Measurements from ENCODE around the gene NAV1.
A peak's percentile ranks its signal among the peaks of the same experiment; 100 is the strongest.

Gene NAV1

DNA sequence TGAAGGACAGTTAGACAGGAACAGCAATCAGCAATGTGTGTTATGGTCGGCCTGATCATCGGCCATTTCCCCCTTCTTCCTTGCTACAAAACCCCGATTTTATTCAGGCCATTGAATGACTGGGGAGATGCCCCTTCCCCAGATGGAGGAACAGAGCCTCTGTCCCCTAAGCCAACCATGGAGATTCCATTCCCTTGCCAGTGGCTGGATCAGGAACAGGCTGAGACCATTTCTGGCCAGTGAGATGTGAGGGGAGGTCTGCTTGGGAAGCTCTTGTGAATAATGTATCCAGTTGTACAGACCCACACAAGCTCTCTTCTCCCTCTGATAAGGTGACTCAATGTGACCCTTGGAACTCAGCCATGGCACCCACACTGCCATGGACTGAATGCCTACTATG lies 39.7 kb upstream of the NAV1 start:
- TF ChIP-seq, protein P1, sequence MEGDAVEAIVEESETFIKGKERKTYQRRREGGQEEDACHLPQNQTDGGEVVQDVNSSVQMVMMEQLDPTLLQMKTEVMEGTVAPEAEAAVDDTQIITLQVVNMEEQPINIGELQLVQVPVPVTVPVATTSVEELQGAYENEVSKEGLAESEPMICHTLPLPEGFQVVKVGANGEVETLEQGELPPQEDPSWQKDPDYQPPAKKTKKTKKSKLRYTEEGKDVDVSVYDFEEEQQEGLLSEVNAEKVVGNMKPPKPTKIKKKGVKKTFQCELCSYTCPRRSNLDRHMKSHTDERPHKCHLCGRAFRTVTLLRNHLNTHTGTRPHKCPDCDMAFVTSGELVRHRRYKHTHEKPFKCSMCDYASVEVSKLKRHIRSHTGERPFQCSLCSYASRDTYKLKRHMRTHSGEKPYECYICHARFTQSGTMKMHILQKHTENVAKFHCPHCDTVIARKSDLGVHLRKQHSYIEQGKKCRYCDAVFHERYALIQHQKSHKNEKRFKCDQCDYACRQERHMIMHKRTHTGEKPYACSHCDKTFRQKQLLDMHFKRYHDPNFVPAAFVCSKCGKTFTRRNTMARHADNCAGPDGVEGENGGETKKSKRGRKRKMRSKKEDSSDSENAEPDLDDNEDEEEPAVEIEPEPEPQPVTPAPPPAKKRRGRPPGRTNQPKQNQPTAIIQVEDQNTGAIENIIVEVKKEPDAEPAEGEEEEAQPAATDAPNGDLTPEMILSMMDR (IDR thresholded peaks at IDR 0.05; ENCODE audit: low read depth, low read length), result no peak
- no peak overlapping the region for H3K27ac ChIP-seq
- no peak for DNase-seq
- H3K9me3 ChIP-seq (ENCODE audit: severe bottlenecking), result no peaks in the 10 kb centered on the region
- no peak overlapping the region for H3K4me3 ChIP-seq (ENCODE audit: low read depth, low read length)
- H3K36me3 ChIP-seq, result no peaks in the 10 kb centered on the region
- no peaks in the 10 kb centered on the region for H3K27me3 ChIP-seq (ENCODE audit: insufficient read depth, low read depth, severe bottlenecking)

DNA sequence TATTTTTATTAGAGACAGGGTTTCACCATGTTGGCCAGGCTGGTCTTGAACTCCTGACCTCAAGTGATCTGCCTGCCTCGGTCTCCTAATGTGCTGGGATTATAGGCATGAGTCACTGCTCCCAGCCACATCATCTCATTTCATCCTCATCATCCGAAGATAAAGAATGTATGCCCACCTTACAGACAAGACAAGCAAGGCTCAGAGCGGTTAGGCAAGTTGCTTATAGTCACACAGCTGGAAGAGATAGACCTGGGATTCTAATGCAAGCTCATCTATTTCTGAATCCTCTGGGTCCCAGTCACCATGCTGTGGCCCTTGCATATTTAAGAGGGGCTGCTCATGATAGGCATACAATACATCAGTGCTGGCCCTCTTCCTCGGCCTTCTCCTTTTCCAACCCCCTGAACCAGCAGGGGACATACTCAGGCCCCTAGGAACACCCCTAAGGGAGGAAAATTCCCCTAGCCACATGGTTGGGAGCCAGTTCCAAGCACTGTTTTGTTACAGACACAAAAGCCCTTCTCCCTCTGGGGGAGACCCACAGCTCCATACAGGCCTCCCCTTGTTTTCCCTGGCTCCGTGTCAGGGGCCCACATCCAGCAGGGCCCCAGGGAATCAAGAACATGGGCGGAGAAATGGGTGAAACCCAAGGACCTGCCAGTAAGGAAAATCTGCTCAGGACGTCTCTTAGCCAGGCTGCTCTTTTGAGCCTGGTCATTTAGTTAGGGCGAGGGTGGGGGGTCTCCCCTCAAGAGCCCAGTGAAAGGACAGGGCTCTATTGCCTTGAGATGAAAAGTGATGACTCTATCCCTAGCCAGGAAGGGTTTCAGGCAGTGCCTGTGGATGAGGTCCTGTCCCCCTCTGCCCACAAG lies 38.9 kb upstream of the NAV1 start:
- H3K27me3 ChIP-seq (ENCODE audit: insufficient read depth, low read depth, severe bottlenecking), result no peaks in the 10 kb centered on the region
- H3K9me3 ChIP-seq (ENCODE audit: severe bottlenecking), result no peaks in the 10 kb centered on the region
- H3K4me3 ChIP-seq (ENCODE audit: low read depth, low read length), result no peak overlapping the region
- DNase-seq, result no peak
- TF ChIP-seq, protein P1 (IDR thresholded peaks at IDR 0.05; ENCODE audit: low read depth, low read length), result no peak
- no peaks in the 10 kb centered on the region for H3K36me3 ChIP-seq
- no peak overlapping the region for H3K27ac ChIP-seq

DNA sequence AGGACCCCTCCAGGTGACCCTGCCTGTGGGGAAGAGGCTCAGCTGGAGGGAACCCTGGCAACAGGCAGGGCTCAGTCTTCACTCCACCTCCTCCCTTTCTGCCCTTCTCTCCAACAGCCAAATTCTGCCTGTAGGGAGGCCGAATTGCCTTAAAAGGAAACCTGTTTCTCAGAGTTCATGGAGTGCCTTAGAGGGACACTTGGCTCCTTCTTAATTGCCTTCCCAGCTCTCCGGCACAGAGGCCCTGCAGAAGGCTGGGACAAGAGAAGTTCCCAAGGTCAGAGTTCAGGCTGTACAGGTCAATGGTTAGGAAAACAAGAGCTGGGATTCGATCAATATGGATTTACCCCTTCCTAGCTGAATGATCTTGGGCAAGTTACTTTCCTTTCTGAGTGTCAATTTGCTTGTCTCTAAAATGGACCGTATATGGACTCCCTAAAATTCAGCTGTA lies 38.2 kb upstream of the NAV1 start:
- DNase-seq, result no peak
- Histone ChIP-seq H3K27ac (no peak overlapping the region), H3K27me3 (ENCODE audit: insufficient read depth, low read depth, severe bottlenecking) (no peaks in the 10 kb centered on the region), H3K36me3 (no peaks in the 10 kb centered on the region), H3K4me3 (ENCODE audit: low read depth, low read length) (no peak overlapping the region), H3K9me3 (ENCODE audit: severe bottlenecking) (no peaks in the 10 kb centered on the region)
- TF ChIP-seq, protein P1 (IDR thresholded peaks at IDR 0.05; ENCODE audit: low read depth, low read length), result no peak

DNA sequence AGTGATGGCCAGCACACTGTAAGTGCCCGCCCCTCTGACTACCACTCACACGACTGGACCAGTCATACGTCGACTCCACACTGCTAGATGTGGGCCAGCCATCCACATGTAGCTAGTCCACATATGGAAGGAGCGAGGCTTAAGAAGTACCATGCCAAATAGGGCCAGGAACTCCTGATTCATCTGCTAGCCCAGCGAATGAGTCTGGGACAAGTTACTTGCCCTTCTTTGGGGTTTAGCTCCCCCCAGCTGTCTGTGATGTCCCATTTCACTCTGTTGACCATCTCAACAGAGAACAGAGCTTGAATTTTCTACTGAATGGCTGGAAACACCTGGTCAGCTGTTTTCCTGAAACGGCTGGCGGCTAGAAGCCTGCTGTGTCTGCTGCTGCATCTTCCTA lies 37.8 kb upstream of the NAV1 start:
- Histone ChIP-seq H3K27me3 (ENCODE audit: insufficient read depth, low read depth, severe bottlenecking) (no peaks in the 10 kb centered on the region), H3K36me3 (no peaks in the 10 kb centered on the region), H3K4me3 (ENCODE audit: low read depth, low read length) (no peak overlapping the region), H3K9me3 (ENCODE audit: severe bottlenecking) (no peaks in the 10 kb centered on the region), H3K27ac (peak overlapping the region; percentile 8)
- DNase-seq, result no peak
- TF ChIP-seq, protein P1 (IDR thresholded peaks at IDR 0.05; ENCODE audit: low read depth, low read length), result no peak

- TF ChIP-seq, protein P1 (IDR thresholded peaks at IDR 0.05; ENCODE audit: low read depth, low read length), result no peak
- Histone ChIP-seq H3K4me3 (ENCODE audit: low read depth, low read length) (no peak overlapping the region), H3K27ac (peak overlapping the region; percentile 8), H3K9me3 (ENCODE audit: severe bottlenecking) (no peaks in the 10 kb centered on the region), H3K27me3 (ENCODE audit: insufficient read depth, low read depth, severe bottlenecking) (no peaks in the 10 kb centered on the region), H3K36me3 (no peaks in the 10 kb centered on the region)
- peak; percentile 99 for DNase-seq
Measured at GRCh38 chr1:201501812-201502510, 37.0 kb upstream of the NAV1 start.
